Testis (tissue), 3 donors: Measurements from ENCODE around the gene KANK3. TPM values are rescaled to one million over a fixed set of nuclear protein-coding genes. Genes with fewer than 3 reads are reported as not detected.

Experiments
- DNase-seq: peaks from one replicate; pipeline ENCODE4 v3.0.0-alpha.2; 2019
- H3K27ac ChIP-seq, 2 donors: fragments of 200-600 bp; sonication (generic); one replicate each; pipeline ENCODE4 v1.5.1; 2019
- H3K27me3 ChIP-seq: fragments of 200-600 bp; sonication (generic); one replicate; pipeline ENCODE4 v1.5.1; 2019
- H3K36me3 ChIP-seq: fragments of 200-600 bp; sonication (generic); one replicate; pipeline ENCODE4 v1.5.1; 2017; ENCODE audit warnings: low read depth; ENCODE audit errors: missing control alignments
- H3K4me1 ChIP-seq: fragments of 200-600 bp; sonication (generic); one replicate; pipeline ENCODE4 v1.5.1; 2019
- H3K4me3 ChIP-seq, 2 donors: fragments of 200-600 bp; sonication (generic); one replicate each; pipeline ENCODE4 v1.5.1; 2017 to 2019
- H3K9me3 ChIP-seq: fragments of 200-600 bp; sonication (generic); one replicate; pipeline ENCODE4 v1.5.1; 2017
- POLR2A ChIP-seq: fragments of 450-650 bp; IDR thresholded peaks from one replicate; pipeline ENCODE4 v1.6.1; 2017; ENCODE audit warnings: antibody characterized with exemption, mild to moderate bottlenecking, moderate library complexity
- WGBS, 2 donors: methylation state at CpG; one replicate each; pipeline ENCODE4 v1.1.5; 2018; 5-methylcytosine and 5-hydroxymethylcytosine counted together
- intact Hi-C: fragments of 100-400 bp; cut with DNase I; formaldehyde crosslinking; loops from one replicate; pipeline ENCODE4 v1.15.1; 2023; ENCODE audit warnings: low total_unique reads
- polyA plus RNA-seq: library from polyadenylated mRNA; stranded (reverse); fragments of 350-450 nt; fragmentation: Illumina TruSeq; extraction: RNeasy Lipid Tissue Mini Kit (QIAGEN cat#74804); gene quantifications from one replicate; pipeline ENCODE4 v1.2.3, GENCODE V29; 2014; ENCODE audit warnings: low read depth, low replicate concordance; ENCODE audit not compliant: insufficient read depth
- total RNA-seq, 2 donors: library from RNA; depleted of rRNA; stranded (reverse); fragments of >200 nt; gene quantifications; one replicate each; pipeline ENCODE4 v1.2.3, GENCODE V29; 2016
- TF ChIP-seq, protein P1 (sequence below), 3 experiments: fragments of 450-650 bp in 2 of 3; fragments of 200-600 bp in 1 of 3; sonication (generic) in 1 of 3; IDR thresholded peaks; one replicate each; pipeline ENCODE4 v1.5.1; 2016 to 2019; ENCODE audit warnings: antibody characterized with exemption in 3 of 3, mild to moderate bottlenecking in 2 of 3, moderate library complexity in 1 of 3

Gene KANK3
- total and polyA plus RNA-seq, 3 donors from 2014 or later: 4.1 to 13.2 (median 7.1) TPM

DNA sequence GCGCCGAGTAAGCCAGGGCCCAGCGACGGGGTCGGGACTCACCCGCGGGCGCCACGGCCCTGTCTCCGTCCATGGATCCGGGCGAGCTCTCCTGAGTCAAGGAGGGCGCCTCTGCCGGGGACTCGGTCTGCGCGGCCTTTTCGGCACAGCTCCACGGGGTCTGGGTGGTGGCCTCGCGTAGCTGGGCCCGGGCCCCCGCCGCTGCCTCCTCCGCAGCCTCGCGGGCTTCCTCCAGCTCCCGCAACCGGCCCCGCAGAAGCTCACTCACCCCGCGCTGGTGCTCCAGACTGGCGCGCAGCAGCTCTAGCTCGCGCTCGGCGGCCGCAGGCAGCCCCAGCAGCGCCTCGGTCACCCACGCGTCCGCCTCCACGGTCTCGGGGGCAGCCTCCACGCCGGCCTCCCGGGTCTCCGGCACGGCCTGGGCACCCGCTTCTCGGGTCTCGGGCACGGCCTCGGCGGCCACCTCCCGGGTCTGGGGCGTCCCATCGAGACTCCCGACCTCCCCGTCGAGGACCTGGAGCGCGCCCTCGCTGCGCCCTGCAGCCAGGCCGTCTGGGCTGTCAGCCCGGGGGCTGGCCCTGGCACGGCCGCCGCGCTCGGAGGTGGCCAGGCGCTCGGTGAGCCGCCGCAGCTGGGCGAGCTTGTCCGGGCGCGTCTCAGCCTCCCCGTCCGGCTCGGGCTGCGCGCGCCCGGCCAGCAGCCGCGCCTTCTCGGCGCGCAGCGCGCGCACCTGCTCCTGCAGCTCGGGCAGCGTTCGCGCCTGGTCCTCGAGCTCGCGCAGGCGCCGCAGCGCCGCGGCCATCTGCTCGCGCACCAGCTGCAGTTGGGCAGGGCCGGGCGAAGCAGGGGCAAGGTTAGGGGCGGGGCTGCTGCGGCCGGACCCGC is 8.4 kb downstream of the KANK3 start:
- intact Hi-C loops: no loop called here
- Histone ChIP-seq H3K27ac (no peak overlapping the region), H3K4me3 (peak overlapping the region; percentile 21 to 36), H3K9me3 (no peaks in the 10 kb centered on the region), H3K4me1 (peaks cover 10% of the 10 kb centered on the region), H3K36me3 (no peaks in the 10 kb centered on the region), H3K27me3 (no peaks in the 10 kb centered on the region)
- peak; percentile 63 for DNase-seq
- 2 to 16% methylated on average over 34 to 88 of the region's 117 CpGs for WGBS, 2 donors
- TF ChIP-seq, protein P1, sequence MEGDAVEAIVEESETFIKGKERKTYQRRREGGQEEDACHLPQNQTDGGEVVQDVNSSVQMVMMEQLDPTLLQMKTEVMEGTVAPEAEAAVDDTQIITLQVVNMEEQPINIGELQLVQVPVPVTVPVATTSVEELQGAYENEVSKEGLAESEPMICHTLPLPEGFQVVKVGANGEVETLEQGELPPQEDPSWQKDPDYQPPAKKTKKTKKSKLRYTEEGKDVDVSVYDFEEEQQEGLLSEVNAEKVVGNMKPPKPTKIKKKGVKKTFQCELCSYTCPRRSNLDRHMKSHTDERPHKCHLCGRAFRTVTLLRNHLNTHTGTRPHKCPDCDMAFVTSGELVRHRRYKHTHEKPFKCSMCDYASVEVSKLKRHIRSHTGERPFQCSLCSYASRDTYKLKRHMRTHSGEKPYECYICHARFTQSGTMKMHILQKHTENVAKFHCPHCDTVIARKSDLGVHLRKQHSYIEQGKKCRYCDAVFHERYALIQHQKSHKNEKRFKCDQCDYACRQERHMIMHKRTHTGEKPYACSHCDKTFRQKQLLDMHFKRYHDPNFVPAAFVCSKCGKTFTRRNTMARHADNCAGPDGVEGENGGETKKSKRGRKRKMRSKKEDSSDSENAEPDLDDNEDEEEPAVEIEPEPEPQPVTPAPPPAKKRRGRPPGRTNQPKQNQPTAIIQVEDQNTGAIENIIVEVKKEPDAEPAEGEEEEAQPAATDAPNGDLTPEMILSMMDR (IDR thresholded peaks at IDR 0.05): no peak
- TF ChIP-seq POLR2A: no peak

DNA sequence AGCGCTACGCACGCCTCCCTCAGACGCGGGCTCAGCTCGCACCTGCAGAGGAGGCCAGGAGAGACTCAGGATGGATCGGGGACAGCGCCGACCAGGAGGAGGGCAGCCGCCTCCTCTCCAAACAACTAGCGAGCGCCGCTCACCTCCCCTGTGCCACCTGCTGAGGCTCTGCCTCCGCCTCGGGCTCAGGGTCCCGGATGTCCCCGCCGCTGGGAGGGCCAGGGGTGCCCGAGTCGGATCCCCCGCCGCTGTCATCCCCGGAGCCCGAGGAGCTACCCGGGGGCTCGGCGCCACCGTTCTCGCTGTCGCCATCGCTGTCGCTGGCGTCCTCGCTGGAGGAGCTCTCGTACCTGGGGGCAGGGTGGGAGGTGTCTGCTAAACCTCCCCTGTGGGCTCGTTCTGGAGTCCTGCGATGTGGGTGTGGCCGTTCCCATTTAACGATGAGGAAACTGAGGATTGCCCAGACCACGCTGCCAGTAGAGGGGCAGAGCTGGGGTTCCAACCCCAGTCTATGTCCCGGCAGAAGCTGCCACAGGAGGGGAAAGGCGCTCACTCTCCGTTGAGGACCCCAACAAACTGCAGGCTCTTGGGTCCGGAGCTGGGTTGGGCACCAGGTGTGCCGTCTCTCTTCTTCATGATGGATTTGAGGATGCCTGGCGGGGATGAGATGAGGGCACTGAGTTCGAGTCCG is 9.2 kb downstream of the KANK3 start:
- Histone ChIP-seq H3K36me3 (no peaks in the 10 kb centered on the region), H3K4me3 (peak overlapping the region; percentile 21 to 36), H3K27ac (no peak overlapping the region), H3K4me1 (peaks cover 10% of the 10 kb centered on the region), H3K9me3 (no peaks in the 10 kb centered on the region), H3K27me3 (no peaks in the 10 kb centered on the region)
- DNase-seq: no peak
- 13 to 22% methylated on average over 13 to 48 of the region's 48 CpGs for WGBS, 2 donors
- TF ChIP-seq, protein P1 (IDR thresholded peaks at IDR 0.05): no peak
- no peak for TF ChIP-seq POLR2A
- intact Hi-C loops: no loop called here

DNA sequence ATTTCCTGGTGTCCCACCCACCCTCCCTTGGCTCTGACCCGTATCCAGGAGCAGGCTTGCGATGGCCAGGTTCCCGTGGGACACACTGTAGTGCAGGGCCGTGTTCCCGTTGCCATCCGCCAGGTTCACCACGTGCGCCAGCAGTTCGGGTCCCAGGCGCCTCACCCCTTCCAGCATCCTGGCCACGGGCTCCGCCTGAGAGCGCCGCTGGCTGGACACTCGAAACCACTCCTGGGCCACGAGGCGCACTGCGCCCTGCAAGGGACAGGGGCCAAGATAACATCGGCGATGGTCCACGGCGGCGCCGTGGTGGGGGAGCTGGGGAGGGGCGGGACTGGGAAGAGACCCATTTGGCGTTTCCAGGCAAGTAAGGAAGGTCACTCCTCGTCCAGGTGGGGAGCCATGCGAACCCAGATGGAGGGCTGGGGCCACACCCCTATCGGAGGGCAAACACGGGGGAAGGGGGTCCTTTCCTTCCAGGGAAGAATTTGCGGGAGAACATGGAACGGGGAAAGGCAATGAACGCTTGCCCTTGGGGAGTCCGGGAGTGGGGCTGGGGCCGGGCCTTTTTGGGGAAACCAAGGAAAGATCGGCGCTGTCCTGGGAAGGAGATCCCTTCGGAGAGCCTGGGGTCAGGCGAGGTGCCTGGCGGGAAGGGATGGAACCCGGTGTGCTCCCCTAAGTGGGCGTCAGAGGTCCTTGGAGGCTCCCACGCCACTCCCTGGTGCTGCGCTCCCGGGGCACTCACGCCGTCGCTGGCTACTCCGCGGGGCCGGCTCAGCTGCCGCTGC is 9.9 kb downstream of the KANK3 start:
- DNase-seq: no peak
- Histone ChIP-seq H3K27me3 (no peaks in the 10 kb centered on the region), H3K4me3 (peak overlapping the region in 1 of 2 donors; percentile 36), H3K9me3 (no peaks in the 10 kb centered on the region), H3K27ac (no peak overlapping the region), H3K36me3 (no peaks in the 10 kb centered on the region), H3K4me1 (peaks cover 10% of the 10 kb centered on the region)
- TF ChIP-seq, protein P1 (IDR thresholded peaks at IDR 0.05): no peak
- TF ChIP-seq POLR2A: no peak
- 13 to 16% methylated on average over 35 to 48 of the region's 52 CpGs for WGBS, 2 donors
- intact Hi-C loops: no loop called here

DNA sequence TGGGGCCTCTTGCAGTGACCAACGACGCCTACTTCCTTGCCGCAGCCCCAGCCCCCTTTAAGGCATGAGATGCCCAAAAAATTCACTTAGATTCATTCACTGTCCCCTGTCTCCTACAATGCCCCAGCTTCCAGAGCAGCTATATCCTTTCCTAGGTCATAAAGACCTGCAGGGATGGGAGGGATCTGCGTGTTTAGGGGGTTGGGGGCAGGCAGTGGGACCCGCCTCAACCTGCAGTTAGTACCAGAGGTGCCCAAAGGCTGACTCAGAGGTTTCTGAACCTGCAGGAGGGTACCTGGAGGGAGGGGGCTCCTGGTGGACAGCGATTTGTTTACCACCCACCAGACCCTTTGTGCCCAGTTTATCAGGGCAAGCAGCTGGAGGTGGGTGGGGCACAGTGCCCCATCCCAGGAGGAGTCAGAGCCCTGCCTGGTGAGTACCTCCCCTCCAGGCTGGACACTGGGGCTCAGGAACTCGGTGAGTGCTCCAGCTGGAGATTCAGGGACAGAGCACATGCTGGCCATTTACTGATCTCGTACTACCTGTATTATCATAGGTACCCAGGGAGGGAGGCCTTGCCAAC is 11.7 kb downstream of the KANK3 start:
- Histone ChIP-seq H3K27ac (no peak overlapping the region), H3K36me3 (no peaks in the 10 kb centered on the region), H3K27me3 (no peaks in the 10 kb centered on the region), H3K4me1 (peaks cover 10% of the 10 kb centered on the region), H3K9me3 (no peaks in the 10 kb centered on the region), H3K4me3 (no peak overlapping the region)
- no peak for TF ChIP-seq POLR2A
- TF ChIP-seq, protein P1 (IDR thresholded peaks at IDR 0.05): no peak
- DNase-seq: no peak
- 75 to 92% methylated on average over 8 of the region's 8 CpGs for WGBS, 2 donors
- intact Hi-C loops: no loop called here
